Measurements from ENCODE around the gene TAB2.
"Not testable (repeated sequence)": the region's sequence is repeated elsewhere in the genome, so short reads cannot be mapped to it uniquely, and the experiment has no call there.

The TAB2 gene

DNA sequence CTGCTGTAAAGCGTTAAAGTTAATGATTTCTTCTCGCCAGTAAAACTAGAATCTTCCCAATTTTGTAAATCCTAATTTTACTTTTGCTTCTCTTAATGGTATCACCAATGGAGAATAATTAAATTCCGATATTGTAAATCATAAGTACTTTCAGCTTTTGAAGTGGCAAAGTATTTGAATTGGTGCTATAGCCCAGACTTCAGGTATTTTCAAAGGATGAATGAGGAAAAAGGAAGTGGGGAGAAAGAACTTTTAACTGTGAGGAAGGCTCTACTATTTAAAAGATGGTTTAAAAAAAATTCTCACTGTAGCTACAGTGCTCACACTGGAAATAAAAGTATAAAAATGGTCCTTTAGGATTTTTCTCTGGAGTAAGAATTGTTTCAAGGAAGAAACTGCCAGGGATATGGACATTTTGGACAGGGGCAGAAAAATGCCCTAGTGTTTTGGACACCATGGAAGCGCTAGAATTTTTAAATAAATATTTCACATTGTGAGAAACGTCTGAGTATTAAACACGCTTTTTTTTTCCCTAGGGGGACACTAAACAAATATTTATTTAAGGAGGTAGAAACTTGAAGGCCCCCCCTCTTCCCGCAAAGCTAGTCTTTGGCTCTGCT, 1.3 kb upstream of the TAB2 start:
- in situ Hi-C loops (cut with MboI; ENCODE audit: low sequenced_read_pairs, unreplicated experiment) = no loop called here
- no peak for TF ChIP-seq CTCF (IDR thresholded peaks at IDR 0.05; ENCODE audit: borderline replicate concordance, control extremely low read depth, extremely low read depth, insufficient read depth, missing control alignments)
- no peak for DNase-seq (ENCODE audit: low spot score)

- DNase-seq (ENCODE audit: low spot score) = peak; percentile 90
- in situ Hi-C loops (cut with MboI; ENCODE audit: low sequenced_read_pairs, unreplicated experiment) = no loop called here
- peak; percentile 13 for TF ChIP-seq CTCF (IDR thresholded peaks at IDR 0.05; ENCODE audit: borderline replicate concordance, control extremely low read depth, extremely low read depth, insufficient read depth, missing control alignments)
Measured at GRCh38 chr6:149316740-149317643, 520 bp upstream of the TAB2 start.

- no peak for DNase-seq (ENCODE audit: low spot score)
- in situ Hi-C loops (cut with MboI; ENCODE audit: low sequenced_read_pairs, unreplicated experiment) = no loop called here
- TF ChIP-seq CTCF (IDR thresholded peaks at IDR 0.05; ENCODE audit: borderline replicate concordance, control extremely low read depth, extremely low read depth, insufficient read depth, missing control alignments) = no peak
Measured at GRCh38 chr6:149318581-149319286, 1.2 kb downstream of the TAB2 start.

GRCh38 chr6:149319422-149319821, 1.9 kb downstream of the TAB2 start:
- in situ Hi-C loops (cut with MboI; ENCODE audit: low sequenced_read_pairs, unreplicated experiment) = no loop called here
- TF ChIP-seq CTCF (IDR thresholded peaks at IDR 0.05; ENCODE audit: borderline replicate concordance, control extremely low read depth, extremely low read depth, insufficient read depth, missing control alignments) = no peak
- DNase-seq (ENCODE audit: low spot score) = no peak

- in situ Hi-C loops (cut with MboI; ENCODE audit: low sequenced_read_pairs, unreplicated experiment); DNase-seq (ENCODE audit: low spot score): not testable (repeated sequence)
Measured at GRCh38 chr6:149320016-149320415, 2.5 kb downstream of the TAB2 start.

DNA sequence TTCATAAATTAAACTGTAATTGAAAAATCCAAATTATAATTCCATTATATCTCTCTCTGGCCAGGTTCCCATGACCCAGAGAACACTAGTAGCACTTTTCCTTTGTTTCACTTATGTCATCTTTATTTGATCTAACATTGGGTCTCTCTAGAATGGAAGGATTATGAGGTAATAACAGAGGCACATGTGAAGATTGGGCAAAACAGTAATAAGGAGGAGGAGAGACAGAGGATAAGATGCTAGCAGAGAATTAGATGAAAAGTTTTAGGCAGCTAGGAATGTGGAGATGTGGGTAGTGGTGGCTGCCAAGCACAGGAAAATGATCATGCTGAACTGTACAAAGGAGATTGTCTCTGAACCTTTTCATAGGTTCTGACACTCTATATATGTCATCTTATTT, 3.3 kb downstream of the TAB2 start:
- DNase-seq (ENCODE audit: low spot score) = no peak
- in situ Hi-C loops (cut with MboI; ENCODE audit: low sequenced_read_pairs, unreplicated experiment) = no loop called here
- no peak for TF ChIP-seq CTCF (IDR thresholded peaks at IDR 0.05; ENCODE audit: borderline replicate concordance, control extremely low read depth, extremely low read depth, insufficient read depth, missing control alignments)

Measured in GM13976 (cell line).